PC-3 (cell line): ENCODE measurements around the gene ZMIZ1. TPM values are rescaled to one million over a fixed set of nuclear protein-coding genes. Genes with fewer than 3 reads are reported as not detected.

Experiments
- ATAC-seq: fragments of 200-7000 bp; cut with Tn5 transposase; 2 replicates; pipeline ENCODE4 v1.9.1; 2020; ENCODE audit warnings: mild to moderate bottlenecking, moderate library complexity
- BruUV-seq: library from RNA; stranded (reverse); fragments of 400-500 nt; replicated peaks from 2 replicates; lab custom pipeline; 2021; lab: Mats Ljungman, UMichigan
- CTCF ChIA-PET: fragments of 300-600 bp; sonication (Branson Sonifier 250); formaldehyde crosslinking; loops from one replicate; lab custom pipeline; 2022; ENCODE audit warnings: antibody characterized with exemption; lab: Charles Lee
- POLR2A ChIA-PET: fragments of 300-600 bp; sonication (Branson Sonifier 250); formaldehyde crosslinking; loops from one replicate; lab custom pipeline; 2022; ENCODE audit warnings: antibody characterized with exemption; ENCODE audit not compliant: unreplicated experiment; lab: Charles Lee
- DNase-seq: peaks from one replicate; pipeline ENCODE4 v3.0.0-alpha.2; 2015
- H2AFZ ChIP-seq: fragments of 300-600 bp; sonication (generic); 2 replicates; pipeline ENCODE4 v1.6.0; 2016; ENCODE audit warnings: antibody characterized with exemption, low read length
- H3F3A ChIP-seq: fragments of 300-600 bp; sonication (generic); one replicate; pipeline ENCODE4 v1.6.0; 2017; ENCODE audit warnings: antibody characterized with exemption, low read length, control low read depth, mild to moderate bottlenecking; ENCODE audit not compliant: unreplicated experiment
- H3K27ac ChIP-seq: fragments of 300-600 bp; sonication (generic); 2 replicates; pipeline ENCODE4 v1.5.1; 2016; ENCODE audit warnings: mild to moderate bottlenecking, low read length
- H3K27me3 ChIP-seq: fragments of 300-600 bp; sonication (generic); 2 replicates; pipeline ENCODE4 v1.6.1; 2016; ENCODE audit warnings: low read length, mixed read lengths
- H3K36me3 ChIP-seq: fragments of 300-600 bp; sonication (generic); 2 replicates; pipeline ENCODE4 v1.6.1; 2016; ENCODE audit warnings: low read depth, mixed run types, low read length, mixed read lengths
- H3K4me1 ChIP-seq: fragments of 300-600 bp; sonication (generic); 2 replicates; pipeline ENCODE4 v1.5.1; 2016; ENCODE audit warnings: low read length; ENCODE audit not compliant: insufficient read depth
- H3K4me2 ChIP-seq: fragments of 300-600 bp; sonication (generic); 2 replicates; pipeline ENCODE4 v1.6.0; 2016; ENCODE audit warnings: low read length
- H3K4me3 ChIP-seq: fragments of 300-600 bp; sonication (generic); 2 replicates; pipeline ENCODE4 v1.5.1; 2016; ENCODE audit warnings: mild to moderate bottlenecking, low read length, mixed read lengths
- H3K79me2 ChIP-seq: fragments of 300-600 bp; sonication (generic); 2 replicates; pipeline ENCODE4 v1.6.1; 2017; ENCODE audit warnings: low read length, mixed read lengths
- H3K9ac ChIP-seq: fragments of 300-600 bp; sonication (generic); 2 replicates; pipeline ENCODE4 v1.6.0; 2016; ENCODE audit warnings: mild to moderate bottlenecking, low read length
- H3K9me2 ChIP-seq: fragments of 300-600 bp; sonication (generic); replicated peaks from 2 replicates; pipeline ENCODE4 v1.6.1; 2016; ENCODE audit warnings: mixed run types, low read length, mixed read lengths
- H3K9me3 ChIP-seq: fragments of 300-600 bp; sonication (generic); 2 replicates; pipeline ENCODE4 v1.6.1; 2016; ENCODE audit warnings: low read length, mixed read lengths
- H4K20me1 ChIP-seq: fragments of 300-600 bp; sonication (generic); 2 replicates; pipeline ENCODE4 v1.6.1; 2016; ENCODE audit warnings: low read length, mixed read lengths
- EZH2 ChIP-seq: fragments of 300-600 bp; sonication (generic); IDR thresholded peaks from one replicate; pipeline ENCODE4 v1.6.1; 2017; ENCODE audit warnings: antibody characterized with exemption, mild to moderate bottlenecking, low read length; ENCODE audit not compliant: unreplicated experiment
- EZH2phosphoT487 ChIP-seq: fragments of 300-600 bp; sonication (generic); IDR thresholded peaks from 2 replicates; pipeline ENCODE4 v1.6.1; 2018; ENCODE audit warnings: mild to moderate bottlenecking, antibody characterized with exemption, low read length, borderline replicate concordance
- intact Hi-C: fragments of 100-400 bp; cut with micrococcal nuclease; formaldehyde crosslinking; loops from 2 replicates; pipeline ENCODE4 v1.9.0; 2023
- total RNA-seq: library from RNA; depleted of rRNA; stranded (reverse); fragments of >200 nt; gene quantifications from 2 replicates; pipeline ENCODE4 v1.2.3, GENCODE V29; 2014
- TF ChIP-seq, protein P1 (sequence below): fragments of 300-600 bp; sonication (generic); conservative IDR thresholded peaks from 2 replicates; pipeline ENCODE4 v1.5.1; 2017; ENCODE audit warnings: antibody characterized with exemption, low read depth, mild to moderate bottlenecking, low read length

ZMIZ1 gene
- total RNA-seq, 1 experiment from 2014 or later, result 55.4 TPM

DNA sequence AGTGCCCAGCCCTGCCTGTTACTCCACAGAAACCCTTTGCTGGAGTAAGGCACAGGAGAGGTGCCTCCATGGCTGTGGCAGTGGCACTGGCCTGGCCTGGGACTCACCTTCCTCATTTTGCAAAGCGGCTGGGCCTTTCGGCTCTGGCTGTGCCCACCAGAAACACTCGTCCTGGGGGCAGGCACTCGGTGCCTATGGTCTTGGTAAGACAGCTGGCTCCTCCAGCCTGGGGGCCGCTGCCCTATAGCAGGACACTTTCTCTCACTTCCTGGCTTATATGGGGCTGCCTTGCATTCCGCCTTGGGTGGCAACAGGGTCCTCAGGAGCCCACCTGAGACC lies 13.2 kb downstream of the ZMIZ1 start:
- CTCF ChIA-PET, result interaction anchor here (0.6 kb wide), 1 partner anchor 118 kb away, joined by 4 read pairs; no protein-coding TSS in a partner anchor
- no peak for DNase-seq
- Histone ChIP-seq H3F3A (no peaks in the 10 kb centered on the region), H2AFZ (no peak overlapping the region), H3K4me3 (no peak overlapping the region), H3K4me1 (peaks cover 59% of the 10 kb centered on the region), H4K20me1 (peaks cover 69% of the 10 kb centered on the region), H3K9me3 (no peaks in the 10 kb centered on the region), H3K27ac (peak overlapping the region; percentile 72), H3K27me3 (no peaks in the 10 kb centered on the region), H3K9ac (peak overlapping the region; percentile 38; the same call in 1 of the 2 replicates), H3K4me2 (0 out of 2 replicates have a peak overlapping the region, but pooled peaks have one; percentile 0), H3K9me2 (no peaks in the 10 kb centered on the region), H3K36me3 (0 out of 2 replicates have a peak, but pooled peaks cover 5% of the 10 kb centered on the region), H3K79me2 (peaks cover 98% of the 10 kb centered on the region)
- BruUV-seq, result no TSS peak
- TF ChIP-seq, protein P1, sequence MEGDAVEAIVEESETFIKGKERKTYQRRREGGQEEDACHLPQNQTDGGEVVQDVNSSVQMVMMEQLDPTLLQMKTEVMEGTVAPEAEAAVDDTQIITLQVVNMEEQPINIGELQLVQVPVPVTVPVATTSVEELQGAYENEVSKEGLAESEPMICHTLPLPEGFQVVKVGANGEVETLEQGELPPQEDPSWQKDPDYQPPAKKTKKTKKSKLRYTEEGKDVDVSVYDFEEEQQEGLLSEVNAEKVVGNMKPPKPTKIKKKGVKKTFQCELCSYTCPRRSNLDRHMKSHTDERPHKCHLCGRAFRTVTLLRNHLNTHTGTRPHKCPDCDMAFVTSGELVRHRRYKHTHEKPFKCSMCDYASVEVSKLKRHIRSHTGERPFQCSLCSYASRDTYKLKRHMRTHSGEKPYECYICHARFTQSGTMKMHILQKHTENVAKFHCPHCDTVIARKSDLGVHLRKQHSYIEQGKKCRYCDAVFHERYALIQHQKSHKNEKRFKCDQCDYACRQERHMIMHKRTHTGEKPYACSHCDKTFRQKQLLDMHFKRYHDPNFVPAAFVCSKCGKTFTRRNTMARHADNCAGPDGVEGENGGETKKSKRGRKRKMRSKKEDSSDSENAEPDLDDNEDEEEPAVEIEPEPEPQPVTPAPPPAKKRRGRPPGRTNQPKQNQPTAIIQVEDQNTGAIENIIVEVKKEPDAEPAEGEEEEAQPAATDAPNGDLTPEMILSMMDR, result no peak
- TF ChIP-seq EZH2 (no peak), EZH2phosphoT487 (no peak)
- no peak for ATAC-seq
- intact Hi-C loops, result no loop called here
- POLR2A ChIA-PET, result no interaction called here

DNA sequence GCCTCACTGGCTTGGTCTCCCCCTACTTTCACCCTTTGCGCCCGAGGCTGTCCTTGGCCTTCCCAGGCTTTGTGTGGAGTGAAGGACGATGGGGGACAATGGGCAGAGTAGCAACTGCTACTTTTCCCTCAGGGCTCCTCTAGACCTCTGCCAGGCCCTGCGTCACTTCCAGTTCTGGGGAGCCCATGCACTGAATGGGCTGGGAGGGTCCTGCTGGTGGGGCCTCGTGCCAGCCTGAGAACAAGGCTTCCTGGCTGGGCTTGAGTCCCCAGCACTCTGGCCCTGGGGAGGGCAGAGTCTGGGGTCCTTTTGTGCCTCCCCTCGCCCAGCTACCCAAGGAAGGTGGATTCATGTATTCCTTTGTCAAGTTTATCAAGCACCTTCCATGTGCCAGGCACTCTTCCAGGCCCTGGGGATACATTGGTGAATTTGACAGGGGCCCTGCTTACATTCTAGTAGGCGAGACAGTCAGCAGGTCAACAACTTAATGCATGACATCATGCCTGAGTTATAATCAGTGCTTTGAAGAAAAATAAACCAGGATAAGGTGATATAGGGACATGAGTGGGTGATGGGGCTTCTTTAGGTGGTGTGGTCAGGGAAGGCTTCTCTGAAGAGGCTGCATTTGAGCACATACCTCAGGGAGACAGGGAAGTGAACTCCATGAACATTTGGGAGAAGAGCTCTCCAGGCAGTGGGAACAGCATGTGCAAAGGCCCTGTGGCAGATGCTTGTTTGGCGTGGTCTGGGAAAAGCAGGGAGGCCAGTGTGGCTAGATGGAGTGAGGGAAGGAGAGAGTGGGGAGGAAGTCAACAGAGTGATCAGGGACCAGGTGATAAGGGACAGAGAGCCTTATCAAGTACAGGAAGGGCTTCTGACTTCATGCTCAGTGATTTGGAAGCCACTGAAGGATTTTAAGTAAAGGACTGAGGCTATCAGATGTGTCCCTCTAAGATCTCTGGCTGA lies 14.1 kb downstream of the ZMIZ1 start:
- DNase-seq, result peak; percentile 51
- Histone ChIP-seq H4K20me1 (peaks cover 73% of the 10 kb centered on the region), H3K27ac (peak overlapping the region; percentile 72), H3K9me2 (no peaks in the 10 kb centered on the region), H3K79me2 (peaks cover 98% of the 10 kb centered on the region), H3K27me3 (no peaks in the 10 kb centered on the region), H3K9ac (peak overlapping the region; percentile 38; the same call in 1 of the 2 replicates), H2AFZ (no peak overlapping the region), H3K4me1 (peaks cover 56% of the 10 kb centered on the region), H3K4me2 (no peak overlapping the region), H3K4me3 (no peak overlapping the region), H3K36me3 (0 out of 2 replicates have a peak, but pooled peaks cover 2% of the 10 kb centered on the region), H3F3A (no peaks in the 10 kb centered on the region), H3K9me3 (no peaks in the 10 kb centered on the region)
- BruUV-seq, result no TSS peak
- no peak for ATAC-seq
- intact Hi-C loops, result no loop called here
- CTCF ChIA-PET, result no interaction called here
- TF ChIP-seq, protein P1, result no peak
- TF ChIP-seq EZH2phosphoT487 (no peak), EZH2 (no peak)
- POLR2A ChIA-PET, result no interaction called here
